HG02840 (cell line): ENCODE data around the gene LAMC1.

Experiments
- ATAC-seq: cut with Tn5 transposase; IDR thresholded peaks from one replicate; pipeline ENCODE4 v1.9.1; 2021; ENCODE audit warnings: mild to moderate bottlenecking, moderate library complexity, moderate number of reproducible peaks; ENCODE audit not compliant: unreplicated experiment, low FRiP score

Gene LAMC1

GRCh38 chr1:183073320-183073719 is 50.1 kb downstream of the LAMC1 start:
- ATAC-seq: no peak

DNA sequence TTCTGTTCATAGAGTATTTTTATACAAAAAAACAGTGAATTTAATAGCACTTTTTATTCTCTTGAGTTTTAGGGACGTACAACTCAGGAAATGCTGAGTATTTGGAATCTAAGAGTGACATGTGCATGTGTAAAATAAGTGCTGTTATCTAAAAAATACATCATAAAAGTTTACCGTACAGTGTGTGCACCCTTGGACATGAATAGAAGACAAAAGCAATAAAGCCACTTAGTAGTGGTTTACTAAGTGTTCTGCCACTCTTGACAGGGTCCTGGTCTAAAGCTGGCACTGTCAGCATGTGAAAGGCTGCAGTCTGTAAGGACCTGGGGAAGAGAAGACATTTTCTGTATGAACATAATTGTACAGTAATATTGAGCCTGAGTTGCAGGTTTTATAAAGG is 51.0 kb downstream of the LAMC1 start:
- ATAC-seq: no peak

GRCh38 chr1:183075861-183076260 is 52.6 kb downstream of the LAMC1 start:
- ATAC-seq: no peak

GRCh38 chr1:183077097-183077496 is 53.9 kb downstream of the LAMC1 start:
- ATAC-seq: no peak

DNA sequence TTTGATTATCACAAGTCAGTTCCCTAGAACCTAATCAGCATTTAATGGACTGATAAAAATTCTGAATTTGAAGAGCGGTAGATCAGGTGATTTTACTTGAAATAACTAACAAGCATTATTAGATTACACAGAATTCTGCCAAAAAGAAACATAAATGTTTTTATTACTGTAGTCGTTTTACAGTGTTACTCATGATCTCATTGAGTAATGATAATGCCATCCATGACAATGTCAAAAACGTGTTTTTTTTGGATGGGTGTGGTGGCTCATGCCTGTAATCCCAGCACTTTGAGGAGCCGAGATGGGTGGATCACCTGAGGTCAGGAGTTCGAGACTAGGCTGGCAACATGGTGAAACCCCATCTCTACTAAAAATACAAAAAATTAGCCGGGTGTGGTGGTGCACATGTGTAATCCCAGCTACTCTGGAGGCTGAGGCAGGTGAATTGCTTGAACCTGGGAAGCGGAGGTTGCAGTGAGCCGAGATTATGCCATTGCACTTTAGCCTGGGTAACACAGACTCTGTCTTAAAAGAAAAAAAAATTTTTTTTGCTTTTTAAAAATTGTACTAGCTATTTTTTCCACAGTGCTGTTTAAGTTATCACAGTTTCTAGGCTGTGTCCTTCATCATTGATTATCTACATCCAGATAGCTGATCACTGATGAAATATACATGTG is 56.6 kb downstream of the LAMC1 start:
- ATAC-seq: no peak

DNA sequence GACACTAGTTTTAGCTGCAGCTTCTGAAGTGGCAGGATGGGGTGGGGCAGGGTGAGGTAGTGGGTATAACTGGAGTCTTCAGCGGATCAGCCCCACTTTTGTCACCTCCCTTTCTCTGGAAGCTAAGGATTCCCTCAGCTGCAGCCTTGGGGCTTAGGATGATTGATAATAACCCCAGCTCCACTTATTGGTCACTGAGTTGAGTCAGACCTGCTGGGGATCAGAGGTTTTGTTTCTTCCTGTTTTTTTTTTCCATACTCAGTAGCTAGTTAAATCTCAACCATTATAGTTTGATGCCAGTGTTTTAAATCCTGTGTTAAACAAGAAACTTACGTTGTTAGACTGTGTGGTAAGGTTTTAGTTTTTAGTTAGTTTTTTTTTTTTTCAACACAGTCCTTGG is 57.2 kb downstream of the LAMC1 start:
- ATAC-seq: no peak

- no peak for ATAC-seq
Observed at GRCh38 chr1:183081402-183082120, 58.3 kb downstream of the LAMC1 start.

DNA sequence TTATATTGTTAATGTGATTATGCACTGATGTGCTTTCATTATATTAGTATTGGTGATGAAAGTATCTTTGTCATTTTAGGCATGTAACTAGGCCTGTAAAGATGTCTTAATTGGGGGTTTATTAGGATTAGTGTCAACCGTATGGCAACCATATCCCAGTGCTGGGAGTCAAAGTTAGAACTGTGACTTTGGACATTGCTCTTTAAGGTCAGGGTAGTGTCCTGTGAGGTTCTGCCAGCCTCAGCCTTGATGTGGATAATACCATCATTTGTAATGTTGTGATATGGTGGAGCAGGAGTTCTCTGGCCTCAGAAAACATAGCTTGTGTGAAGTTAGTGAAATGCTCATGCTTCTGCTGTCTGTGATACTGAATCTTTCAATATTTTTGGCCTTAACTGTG is 59.4 kb downstream of the LAMC1 start:
- no peak for ATAC-seq

GRCh38 chr1:183087001-183087400 is 63.8 kb downstream of the LAMC1 start:
- no peak for ATAC-seq

DNA sequence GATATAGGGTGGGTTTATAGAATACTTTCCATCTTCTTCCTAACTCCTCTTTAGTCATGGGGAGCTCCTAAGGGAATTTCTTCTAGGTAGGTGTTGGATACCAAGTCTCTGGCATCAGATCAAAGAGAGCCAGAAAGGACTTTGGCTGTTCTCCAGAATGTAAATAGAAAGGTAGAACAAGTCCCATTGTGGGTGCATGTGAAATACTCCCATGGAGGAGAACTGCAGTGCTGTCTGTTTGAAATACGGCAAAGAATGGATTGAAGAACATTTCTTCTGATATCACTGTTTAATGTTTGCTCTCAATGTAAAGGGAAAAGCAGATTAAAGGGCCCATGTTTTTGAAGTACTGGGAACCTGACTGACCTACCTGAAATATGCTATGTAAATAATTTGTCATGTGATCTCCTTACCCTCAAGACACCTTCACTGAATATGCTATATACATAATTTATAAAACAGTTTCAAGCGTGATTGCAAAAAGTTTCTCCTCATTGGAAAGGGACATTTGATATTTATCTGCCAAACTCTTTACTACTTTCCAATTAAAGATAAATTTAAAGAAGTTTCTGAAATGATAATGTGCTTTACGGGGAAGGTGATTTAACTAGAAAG is 65.9 kb downstream of the LAMC1 start:
- no peak for ATAC-seq

DNA sequence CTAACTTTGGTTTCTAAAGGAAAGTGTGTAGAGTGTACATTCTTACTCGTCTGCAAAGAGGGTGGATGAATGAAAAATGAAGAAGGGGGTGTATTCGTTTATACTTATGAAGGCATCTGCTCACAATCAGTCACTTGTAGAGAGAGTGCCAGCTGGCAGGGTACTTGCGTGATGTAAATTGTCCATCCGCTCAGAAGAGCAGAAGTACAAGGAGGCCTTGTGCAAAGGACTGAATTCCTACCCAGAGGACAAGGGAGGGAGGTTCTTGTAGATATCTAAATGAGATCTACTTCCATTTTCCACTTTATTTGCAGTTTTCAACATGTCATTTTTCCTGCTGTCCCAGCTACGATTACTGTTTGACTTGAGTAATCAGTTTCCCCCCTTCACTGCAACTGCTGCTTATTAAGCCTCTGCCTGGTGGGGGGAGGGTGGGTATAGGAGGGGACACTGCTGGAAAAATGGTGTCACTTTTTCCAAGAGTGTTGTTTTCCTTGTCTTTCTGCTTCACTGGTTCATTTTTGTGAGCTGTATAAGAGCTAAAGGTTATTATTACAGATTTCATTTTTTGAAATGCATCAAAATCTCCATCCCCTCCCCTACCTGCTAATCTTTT is 67.3 kb downstream of the LAMC1 start:
- no peak for ATAC-seq

GRCh38 chr1:183091181-183091580 is 68.0 kb downstream of the LAMC1 start:
- no peak for ATAC-seq

GRCh38 chr1:183092350-183092749 is 69.1 kb downstream of the LAMC1 start:
- no peak for ATAC-seq

DNA sequence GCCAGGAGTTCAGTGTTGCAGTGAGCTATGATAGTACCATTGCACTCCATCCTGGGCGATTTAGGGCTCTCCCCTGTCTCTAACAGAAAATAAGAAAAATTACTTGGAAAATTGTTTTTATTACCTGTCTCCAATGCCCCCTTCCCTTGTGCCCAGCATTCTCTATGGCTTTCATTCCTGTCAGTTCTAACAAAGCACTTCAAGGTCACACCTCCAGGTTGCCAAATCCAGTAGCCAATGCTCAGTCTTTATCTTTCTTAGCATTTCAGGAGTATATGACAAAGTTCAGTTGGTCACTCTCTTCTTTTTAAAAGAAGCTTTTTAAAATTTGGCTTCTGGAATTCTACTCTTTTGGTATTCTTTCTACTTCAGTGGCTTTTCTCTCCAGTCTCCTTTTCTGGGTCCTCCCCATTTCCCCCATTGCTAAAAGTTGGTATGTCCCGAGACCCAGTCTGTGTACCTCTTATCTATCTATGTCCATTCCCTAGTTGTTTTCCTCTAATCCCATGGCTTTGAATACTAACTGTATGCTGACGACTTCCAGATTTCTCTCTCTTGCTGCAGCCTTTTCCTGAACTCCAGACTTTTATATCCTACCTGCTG is 69.9 kb downstream of the LAMC1 start:
- ATAC-seq: no peak

DNA sequence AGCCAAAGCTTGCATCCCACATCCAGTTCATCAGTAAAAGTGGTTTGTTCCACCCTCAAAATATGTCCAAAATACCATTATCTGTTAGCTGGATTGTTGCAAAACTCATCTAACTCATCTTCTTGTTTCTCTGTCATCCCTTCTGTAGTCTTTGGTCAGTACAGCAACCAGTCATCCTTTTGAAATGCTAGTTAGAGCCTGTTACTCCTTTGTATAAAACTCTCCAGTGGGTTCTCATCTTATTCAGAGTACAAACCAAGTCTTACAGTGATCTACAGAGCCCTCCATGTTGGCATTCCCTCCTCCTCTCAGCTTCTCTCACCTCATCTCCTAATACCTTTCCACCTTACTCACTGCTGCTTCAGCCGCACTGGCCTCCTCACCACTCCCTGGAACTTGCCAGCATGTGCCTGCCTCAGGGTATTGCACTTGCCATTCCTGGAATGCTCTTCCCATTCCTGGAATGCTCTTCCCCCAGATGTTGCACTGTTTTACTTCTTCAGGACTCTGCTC is 70.6 kb downstream of the LAMC1 start:
- ATAC-seq: no peak

- no peak for ATAC-seq
Observed at GRCh38 chr1:183094351-183094750, 71.1 kb downstream of the LAMC1 start.

- ATAC-seq: no peak
Observed at GRCh38 chr1:183096351-183096750, 73.1 kb downstream of the LAMC1 start.

GRCh38 chr1:183096894-183097293 is 73.7 kb downstream of the LAMC1 start:
- ATAC-seq: no peak

DNA sequence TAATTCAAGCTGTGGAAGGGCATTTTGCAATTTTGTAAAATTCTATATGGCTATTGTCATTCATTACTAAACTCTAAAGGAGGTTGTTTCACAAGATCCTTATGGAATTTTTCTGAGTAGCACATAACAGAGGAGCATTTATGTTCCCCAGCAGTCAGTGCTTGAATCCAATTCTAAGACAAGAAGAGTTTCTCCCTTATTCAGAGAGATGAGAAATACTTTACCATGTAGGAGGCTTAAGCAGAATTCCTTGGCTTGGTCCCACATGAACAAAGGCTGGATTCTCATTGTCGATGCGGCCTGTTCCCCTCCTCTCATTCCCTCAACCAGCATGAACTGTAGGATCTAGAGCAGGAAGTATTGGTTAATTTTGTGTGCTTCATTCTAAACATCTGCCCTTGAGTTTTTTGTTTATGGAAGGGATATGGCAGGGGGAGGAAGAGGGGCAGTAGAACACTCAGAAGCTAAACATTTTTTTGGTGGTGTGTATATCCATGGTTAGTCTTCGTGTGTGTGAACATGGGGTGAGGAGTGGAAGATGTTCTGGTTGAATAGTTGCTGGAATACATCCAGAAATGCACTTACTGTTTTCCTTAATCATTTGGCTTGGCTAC is 74.3 kb downstream of the LAMC1 start:
- ATAC-seq: no peak

DNA sequence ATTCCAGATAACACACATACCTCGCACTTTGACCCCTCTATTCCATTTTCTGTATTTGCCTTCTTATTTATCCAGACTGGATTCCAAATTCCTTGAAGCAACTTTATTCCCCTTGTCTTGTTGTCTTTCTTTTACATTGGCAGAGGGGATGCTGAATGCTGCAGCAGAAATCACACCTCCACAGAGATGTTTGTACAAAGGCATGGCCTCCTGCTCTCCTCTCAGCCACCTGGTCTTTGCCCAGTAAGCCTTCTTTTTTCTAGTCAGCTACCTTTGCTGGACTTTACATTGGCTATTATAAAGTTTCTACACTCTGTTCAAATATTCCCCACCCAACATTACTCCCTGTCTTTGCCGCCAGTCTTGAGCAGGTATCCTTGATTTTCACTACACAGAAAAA is 75.1 kb downstream of the LAMC1 start:
- ATAC-seq: no peak
